HepG2 (cell line): Measurements from ENCODE around the gene ACTR3. TPM values are rescaled to one million over a fixed set of nuclear protein-coding genes. Genes with fewer than 3 reads are reported as not detected.
A peak's percentile ranks its signal among the peaks of the same experiment; 100 is the strongest.

Experiments
- ARID2 ChIP-seq: sonication (generic); formaldehyde crosslinking; IDR thresholded peaks from 2 replicates; pipeline ENCODE4 v1.8.1; 2022; ENCODE audit warnings: mild to moderate bottlenecking, missing genetic modification reagents, borderline replicate concordance
- EHMT2 ChIP-seq: fragments of 200-600 bp; sonication (generic); IDR thresholded peaks from 2 replicates; pipeline ENCODE4 v1.7.0; 2017; ENCODE audit warnings: antibody characterized with exemption, low read depth, low read length, borderline replicate concordance
- ESRRA ChIP-seq: sonication (generic); formaldehyde crosslinking; IDR thresholded peaks from 2 replicates; pipeline ENCODE4 v1.5.1; 2020; ENCODE audit warnings: mild to moderate bottlenecking, low read depth, missing genetic modification reagents
- KDM5B ChIP-seq: sonication (generic); formaldehyde crosslinking; IDR thresholded peaks from 2 replicates; pipeline ENCODE4 v1.4.0; 2020; ENCODE audit warnings: missing genetic modification reagents, mild to moderate bottlenecking, borderline replicate concordance
- MBD4 ChIP-seq: IDR thresholded peaks from 2 replicates; pipeline ENCODE4 v1.6.1; 2012; ENCODE audit warnings: low read length, inconsistent platforms, borderline replicate concordance
- MED13 ChIP-seq: sonication (generic); formaldehyde crosslinking; IDR thresholded peaks from 2 replicates; pipeline ENCODE4 v1.5.0; 2020; ENCODE audit warnings: missing genetic modification reagents
- MLXIP ChIP-seq: sonication (generic); formaldehyde crosslinking; IDR thresholded peaks from 2 replicates; pipeline ENCODE4 v1.9.0; 2021; ENCODE audit warnings: missing genetic modification reagents, borderline replicate concordance
- MZF1 ChIP-seq: sonication (generic); formaldehyde crosslinking; IDR thresholded peaks from 2 replicates; pipeline ENCODE4 v1.8.1; 2023; ENCODE audit warnings: mild to moderate bottlenecking, missing genetic modification reagents, borderline replicate concordance
- NFIB ChIP-seq: sonication (generic); formaldehyde crosslinking; IDR thresholded peaks from 2 replicates; pipeline ENCODE4 v1.9.0; 2021; ENCODE audit warnings: missing genetic modification reagents, mild to moderate bottlenecking, borderline replicate concordance
- PRMT3 ChIP-seq: sonication (generic); formaldehyde crosslinking; IDR thresholded peaks from 2 replicates; pipeline ENCODE4 v1.8.1; 2022; ENCODE audit warnings: low read depth, mild to moderate bottlenecking, moderate library complexity, missing genetic modification reagents, borderline replicate concordance
- RAD21 ChIP-seq: fragments of 450-650 bp; formaldehyde crosslinking; IDR thresholded peaks from 2 replicates; pipeline ENCODE4 v1.5.0; 2020; ENCODE audit warnings: mild to moderate bottlenecking
- SMAD3 ChIP-seq: sonication (generic); formaldehyde crosslinking; IDR thresholded peaks from 2 replicates; pipeline ENCODE4 v1.4.0; 2020; ENCODE audit warnings: missing genetic modification reagents
- SNAPC5 ChIP-seq: sonication (generic); formaldehyde crosslinking; IDR thresholded peaks from 2 replicates; pipeline ENCODE4 v1.8.1; 2023; ENCODE audit warnings: mild to moderate bottlenecking, missing genetic modification reagents, borderline replicate concordance
- SP4 ChIP-seq: sonication (generic); formaldehyde crosslinking; IDR thresholded peaks from 2 replicates; pipeline ENCODE4 v1.8.1; 2023; ENCODE audit warnings: mild to moderate bottlenecking, missing genetic modification reagents
- SRSF1 ChIP-seq: fragments of 200-400 bp; formaldehyde crosslinking; optimal IDR thresholded peaks from 2 replicates; pipeline ENCODE3; 2017; ENCODE audit warnings: mild to moderate bottlenecking, low read depth, low read length, moderate library complexity
- TAF15 ChIP-seq: fragments of 200-400 bp; formaldehyde crosslinking; IDR thresholded peaks from one replicate; pipeline ENCODE4 v1.6.1; 2018; ENCODE audit warnings: mild to moderate bottlenecking, low read depth, low read length; ENCODE audit not compliant: poor library complexity, severe bottlenecking
- TRIM24 ChIP-seq: sonication (generic); formaldehyde crosslinking; IDR thresholded peaks from 2 replicates; pipeline ENCODE4 v1.8.0; 2022; ENCODE audit warnings: mild to moderate bottlenecking, missing genetic modification reagents
- ZNF124 ChIP-seq: sonication (generic); formaldehyde crosslinking; IDR thresholded peaks from 2 replicates; pipeline ENCODE4 v1.4.0; 2020; ENCODE audit warnings: missing genetic modification reagents
- ZNF260 ChIP-seq: sonication (generic); formaldehyde crosslinking; IDR thresholded peaks from 2 replicates; pipeline ENCODE4 v1.4.0; 2020; ENCODE audit warnings: missing genetic modification reagents, low read depth, mild to moderate bottlenecking, borderline replicate concordance
- ZNF264 ChIP-seq: sonication (generic); formaldehyde crosslinking; IDR thresholded peaks from 2 replicates; pipeline ENCODE4 v1.4.0; 2020; ENCODE audit warnings: missing genetic modification reagents
- ZNF276 ChIP-seq: sonication (generic); formaldehyde crosslinking; IDR thresholded peaks from 2 replicates; pipeline ENCODE4 v1.4.0; 2020; ENCODE audit warnings: mild to moderate bottlenecking, low read depth, missing genetic modification reagents
- ZNF382 ChIP-seq: sonication (generic); formaldehyde crosslinking; IDR thresholded peaks from 2 replicates; pipeline ENCODE4 v1.5.0; 2020; ENCODE audit warnings: missing genetic modification reagents, mild to moderate bottlenecking, borderline replicate concordance
- ZNF724P ChIP-seq: sonication (generic); formaldehyde crosslinking; IDR thresholded peaks from 2 replicates; pipeline ENCODE4 v1.8.0; 2022; ENCODE audit warnings: missing genetic modification reagents, borderline replicate concordance
- ZNF768 ChIP-seq: sonication (generic); formaldehyde crosslinking; IDR thresholded peaks from 2 replicates; pipeline ENCODE4 v1.4.0; 2020; ENCODE audit warnings: missing genetic modification reagents
- ZNF773 ChIP-seq: sonication (generic); formaldehyde crosslinking; IDR thresholded peaks from 2 replicates; pipeline ENCODE4 v1.4.0; 2020; ENCODE audit warnings: missing genetic modification reagents, borderline replicate concordance
- polyA plus RNA-seq, 8 experiments: library from polyadenylated mRNA; depleted of rRNA in 3 of 8; stranded (reverse) in 7 of 8; unstranded in 1 of 8; fragments of >200 nt; fragmentation: Illumina TruSeq in 4 of 8; extraction: Trizol in 4 of 8; gene quantifications; 2 replicates each; pipeline versions ENCODE4 v1.2.1 to v1.2.3, GENCODE V29; 2011 to 2016; ENCODE audit warnings: low read depth in 4 of 8, missing spikeins in 1 of 8, mixed read lengths in 1 of 8; ENCODE audit not compliant: insufficient read depth in 1 of 8
- total RNA-seq, 5 experiments: library from RNA; depleted of rRNA; stranded (reverse); fragments of >200 nt; fragmentation: Illumina TruSeq; extraction: Trizol; gene quantifications; 2 replicates each; pipeline ENCODE4 v1.2.3, GENCODE V29; 2016; ENCODE audit warnings: low read depth in 1 of 5

The ACTR3 gene
- total and polyA plus RNA-seq, 2 of the 13 experiments (the other 11 are each of a cell fraction or from before 2014, with no cell fraction given): 123 to 225 TPM

- TF ChIP-seq SP4 (peak; percentile 63; the same call in 1 of the 2 replicates), ZNF724P (no peak; the same call in 1 of the 2 replicates), ZNF773 (CRISPR knock-in tag) (no peak), ZNF264 (CRISPR knock-in tag) (no peak), PRMT3 (CRISPR knock-in tag) (no peak), MLXIP (CRISPR knock-in tag) (no peak), ZNF768 (peak; percentile 50; the same call in 1 of the 2 replicates), MBD4 (no peak), KDM5B (CRISPR knock-in tag) (no peak), TRIM24 (CRISPR knock-in tag) (no peak), NFIB (CRISPR knock-in tag) (no peak), ZNF260 (CRISPR knock-in tag) (no peak), MED13 (CRISPR knock-in tag) (no peak), ZNF276 (CRISPR knock-in tag) (no peak), RAD21 (CRISPR knock-in tag) (peak; percentile 29), SRSF1 (no peak), SNAPC5 (no peak), EHMT2 (no peak), ESRRA (no peak), ARID2 (no peak), ZNF124 (CRISPR knock-in tag) (no peak), SMAD3 (no peak), ZNF382 (no peak), MZF1 (CRISPR knock-in tag) (no peak), TAF15 (no peak)
These were observed 89.6 kb downstream of the ACTR3 start (continued) for GRCh38 chr2:113979191-113980128.
